Activated T-cell treated with anti-CD3 and anti-CD28 coated beads for 4 hours (primary cell): Measurements from ENCODE around the gene RINL.
"Not testable (repeated sequence)": the region's sequence is repeated elsewhere in the genome, so short reads cannot be mapped to it uniquely, and the experiment has no call there.

Experiments used
- DNase-seq: peaks from one replicate; pipeline ENCODE4 v3.0.0-alpha.2; 2020

The RINL gene

GRCh38 chr19:38831142-38831605, 46.9 kb downstream of the RINL start:
- DNase-seq, result no peak

DNA sequence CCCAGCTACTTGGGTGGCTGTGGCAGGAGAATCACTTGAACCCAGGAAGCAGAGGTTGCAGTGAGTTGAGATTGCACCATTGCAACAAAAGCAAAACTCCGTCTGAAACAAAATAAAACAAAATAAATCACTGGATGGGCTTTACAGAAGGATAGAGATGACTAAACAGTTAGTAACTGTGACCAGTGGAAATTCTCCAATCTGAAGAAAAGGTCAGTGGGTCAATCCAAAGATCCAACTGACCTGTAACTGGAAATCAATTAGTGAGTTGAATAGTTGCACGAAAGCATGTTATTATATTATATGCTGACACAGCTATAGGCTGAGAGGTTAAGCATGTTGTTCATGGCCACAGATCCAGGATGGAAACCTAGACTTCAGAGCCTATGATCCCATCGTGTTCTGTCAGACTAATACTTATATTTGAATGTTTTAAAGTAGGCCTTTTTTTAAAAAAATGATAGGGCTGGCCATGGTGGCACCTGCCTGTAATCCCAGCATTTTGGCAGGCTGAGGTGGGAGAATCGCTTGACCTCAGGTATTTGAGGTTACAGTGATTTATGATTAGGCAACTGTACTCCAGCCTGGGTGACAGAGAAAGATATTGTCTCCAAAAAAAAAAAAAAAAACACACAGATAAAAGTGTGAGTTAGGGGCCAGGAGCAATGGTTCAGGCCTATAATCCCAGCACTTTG, 47.9 kb downstream of the RINL start:
- DNase-seq, result no peak

- not testable (repeated sequence) for DNase-seq
Observed at GRCh38 chr19:38829203-38829602, 48.9 kb downstream of the RINL start.

DNA sequence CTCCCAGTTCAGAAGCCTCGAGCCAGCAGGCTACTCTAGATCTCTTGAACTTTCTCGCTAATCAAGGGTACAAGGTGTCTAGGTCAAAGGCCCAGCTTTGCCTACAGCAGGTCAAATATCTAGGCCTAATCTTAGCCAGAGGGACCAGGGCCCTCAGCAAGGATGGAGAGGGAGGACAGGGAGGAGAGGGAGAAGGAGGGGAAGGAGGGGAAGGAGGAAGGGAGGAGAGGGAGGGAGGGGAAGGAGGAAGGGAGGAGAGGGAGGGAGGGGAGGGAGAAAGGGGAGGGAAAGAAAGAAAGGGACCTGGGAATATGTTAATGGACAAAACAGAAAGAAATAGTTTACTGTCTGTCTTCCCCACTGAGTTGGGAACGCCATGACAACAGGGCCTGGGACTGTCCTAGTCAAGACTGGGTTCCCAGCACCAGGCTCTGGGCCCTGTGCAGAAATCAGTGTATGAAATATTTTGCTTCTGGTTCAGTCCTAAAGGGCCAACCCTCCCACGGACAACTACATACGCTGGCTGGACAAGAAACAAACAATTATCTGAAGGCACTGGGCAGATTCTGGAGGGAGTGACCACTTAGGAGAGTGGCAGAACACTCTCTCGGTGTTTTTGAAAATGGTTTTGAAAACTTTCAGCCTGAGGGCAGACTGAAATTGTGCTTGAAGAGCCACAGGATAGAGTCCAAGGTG, 51.1 kb downstream of the RINL start:
- no peak for DNase-seq

GRCh38 chr19:38825936-38826335, 52.1 kb downstream of the RINL start:
- not testable (repeated sequence) for DNase-seq

DNA sequence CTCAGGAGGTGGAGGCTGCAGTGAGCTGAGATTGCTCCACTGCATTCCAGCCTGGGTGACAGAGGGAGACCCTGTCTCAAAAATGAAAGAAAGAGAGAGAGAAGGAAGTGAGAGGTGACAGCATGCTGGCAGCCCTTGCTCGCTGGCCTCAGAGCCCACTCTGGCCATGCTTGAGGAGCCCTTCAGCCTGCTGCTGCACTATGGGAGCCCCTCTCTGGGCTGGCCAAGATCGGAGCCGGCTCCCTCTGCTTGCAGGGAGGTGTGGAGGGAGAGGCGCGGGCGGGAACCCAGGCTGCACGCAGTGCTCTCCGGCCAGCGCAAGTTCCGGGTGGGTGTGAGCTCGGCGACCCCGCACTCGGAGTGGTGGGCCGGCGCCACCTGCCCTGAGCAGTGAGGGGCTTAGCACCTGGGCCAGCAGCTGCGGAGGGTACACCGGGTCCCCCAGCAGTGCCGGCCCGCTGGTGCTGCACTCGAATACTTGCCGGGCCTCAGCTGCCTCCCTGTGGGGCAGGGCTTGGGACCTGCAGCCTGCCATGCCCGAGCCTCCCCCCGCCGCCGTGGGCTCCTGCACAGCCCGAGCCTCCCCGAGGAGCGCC, 56.7 kb downstream of the RINL start:
- not testable (repeated sequence) for DNase-seq

GRCh38 chr19:38819231-38819920, 58.7 kb downstream of the RINL start:
- DNase-seq, result no peak
